ENCODE data around the gene DSTN.
"Not testable (repeated sequence)": the region's sequence is repeated elsewhere in the genome, so short reads cannot be mapped to it uniquely, and the experiment has no call there.

DSTN gene

GRCh38 chr20:17653835-17654648, 84.2 kb downstream of the DSTN start:
- no peak for DNase-seq

- DNase-seq: no peak
Measured at GRCh38 chr20:17654649-17655285, 84.9 kb downstream of the DSTN start.

GRCh38 chr20:17655286-17655651, 85.4 kb downstream of the DSTN start:
- DNase-seq: no peak

- DNase-seq: no peak
Measured at GRCh38 chr20:17655865-17656479, 86.1 kb downstream of the DSTN start.

- no peak for DNase-seq
Measured at GRCh38 chr20:17657079-17657825, 87.4 kb downstream of the DSTN start.

GRCh38 chr20:17657898-17658647, 88.2 kb downstream of the DSTN start:
- no peak for DNase-seq

GRCh38 chr20:17658648-17658993, 88.7 kb downstream of the DSTN start:
- no peak for DNase-seq

- DNase-seq: not testable (repeated sequence)
Measured at GRCh38 chr20:17659344-17659743, 89.5 kb downstream of the DSTN start.

Data from Kasumi-1 (cell line).